Esophagus squamous epithelium (tissue), 4 donors: Measurements from ENCODE around the gene ABHD11.

ENCODE experiments used
- CTCF ChIP-seq, 6 experiments: fragments of 450-650 bp in 4 of 6; fragments of 200-600 bp in 2 of 6; sonication (generic) in 2 of 6; IDR thresholded peaks; one replicate each; pipeline ENCODE4 v1.5.1; 2016 to 2019; ENCODE audit warnings: antibody characterized with exemption in 6 of 6, mild to moderate bottlenecking in 4 of 6, moderate library complexity in 4 of 6
- POLR2A ChIP-seq, 4 donors: fragments of 450-650 bp; IDR thresholded peaks; one replicate each; pipeline ENCODE4 v1.6.1; 2017; ENCODE audit warnings: antibody characterized with exemption in 4 of 4, mild to moderate bottlenecking in 4 of 4, moderate library complexity in 3 of 4

GRCh38 chr7:73699370-73700068 is 39.1 kb downstream of the ABHD11 start:
- TF ChIP-seq POLR2A (IDR thresholded peaks at IDR 0.05) (no peak), CTCF (IDR thresholded peaks at IDR 0.05) (no peak)
